SK-N-SH (cell line): ENCODE results near the gene CAMKMT. TPM values are rescaled to one million over a fixed set of nuclear protein-coding genes. Genes with fewer than 3 reads are reported as not detected.

Experiments used
- CTCF ChIA-PET: fragments of 300-600, 350-600 bp; formaldehyde crosslinking; extraction: SDS; loops from one replicate; lab custom pipeline; 2021; lab: Yijun Ruan, JAX
- POLR2A ChIA-PET: fragments of 350-600 bp; sonication (Branson Sonifier 250); formaldehyde crosslinking; extraction: SDS; loops from one replicate; lab custom pipeline; 2020; ENCODE audit warnings: antibody characterized with exemption, inconsistent platforms; lab: Yijun Ruan, JAX
- DNase-seq: peaks from one replicate; pipeline ENCODE4 v3.0.0; 2012
- H2AFZ ChIP-seq: fragments of 200-600 bp; sonication (generic); 2 replicates; pipeline ENCODE4 v1.8.1; 2016; ENCODE audit warnings: antibody characterized with exemption, mild to moderate bottlenecking, low read depth
- H3F3A ChIP-seq: fragments of 200-600 bp; sonication (generic); replicated peaks from 2 replicates; pipeline ENCODE3; 2016; ENCODE audit warnings: antibody characterized with exemption, mild to moderate bottlenecking; ENCODE audit not compliant: insufficient read depth
- H3K27ac ChIP-seq, 2 experiments: fragments of 200-500 bp in 1 of 2; fragments of 200-600 bp in 1 of 2; sonication (Bioruptor generic) in 1 of 2; sonication (generic), shearing (Covaris generic) in 1 of 2; 2 replicates each; pipeline versions ENCODE4 v1.5.1 to v1.6.1; 2014 to 2016; ENCODE audit warnings: low read depth in 2 of 2, inconsistent platforms in 1 of 2, low read length in 1 of 2, mild to moderate bottlenecking in 1 of 2, mixed read lengths in 1 of 2
- H3K27me3 ChIP-seq: fragments of 200-600 bp; sonication (generic), shearing (Covaris generic); 2 replicates; pipeline ENCODE4 v1.6.1; 2016; ENCODE audit warnings: mixed run types; ENCODE audit not compliant: insufficient read depth
- H3K36me3 ChIP-seq, 2 experiments: fragments of 200-500 bp in 1 of 2; fragments of 200-600 bp in 1 of 2; sonication (Bioruptor generic) in 1 of 2; sonication (generic) in 1 of 2; replicated peaks in 1 of 2; 2 replicates each; pipeline versions ENCODE3 to v1.5.1; 2014 to 2016; ENCODE audit warnings: low read length in 1 of 2, mild to moderate bottlenecking in 1 of 2; ENCODE audit not compliant: insufficient read depth in 2 of 2, control insufficient read depth in 1 of 2
- H3K4me1 ChIP-seq, 2 experiments: fragments of 200-500 bp in 1 of 2; fragments of 200-600 bp in 1 of 2; sonication (Bioruptor generic) in 1 of 2; sonication (generic), shearing (Covaris generic) in 1 of 2; 2 replicates each; pipeline versions ENCODE4 v1.5.1 to v1.6.1; 2014 to 2016; ENCODE audit warnings: low read depth in 1 of 2, low read length in 1 of 2, mixed run types in 1 of 2; ENCODE audit not compliant: insufficient read depth in 2 of 2, control insufficient read depth in 1 of 2
- H3K4me2 ChIP-seq: fragments of 200-600 bp; sonication (generic), shearing (Covaris generic); 2 replicates; pipeline ENCODE4 v1.6.1; 2017; ENCODE audit warnings: mixed run types
- H3K4me3 ChIP-seq, 2 experiments: fragments of 200-500 bp in 1 of 2; fragments of 200-600 bp in 1 of 2; sonication (Bioruptor generic) in 1 of 2; sonication (generic), shearing (Covaris generic) in 1 of 2; 2 replicates each; pipeline versions ENCODE4 v1.5.1 to v1.8.1; 2014 to 2016; ENCODE audit warnings: low read depth in 2 of 2, inconsistent platforms in 1 of 2, low read length in 1 of 2, mild to moderate bottlenecking in 1 of 2, mixed read lengths in 1 of 2, moderate library complexity in 1 of 2
- H3K79me2 ChIP-seq: fragments of 200-600 bp; sonication (generic); 2 replicates; pipeline ENCODE4 v1.8.1; 2017; ENCODE audit warnings: mild to moderate bottlenecking; ENCODE audit not compliant: insufficient read depth
- H3K9ac ChIP-seq: fragments of 200-600 bp; sonication (generic); 2 replicates; pipeline ENCODE4 v1.6.1; 2017; ENCODE audit warnings: mixed run types
- H3K9me2 ChIP-seq: fragments of 200-600 bp; sonication (generic); 2 replicates; pipeline ENCODE4 v1.6.1; 2017; ENCODE audit warnings: mixed run types
- H3K9me3 ChIP-seq: fragments of 200-600 bp; sonication (generic); 2 replicates; pipeline ENCODE4 v1.6.1; 2017; ENCODE audit warnings: mixed run types, mild to moderate bottlenecking, moderate library complexity
- H4K20me1 ChIP-seq: fragments of 200-600 bp; sonication (generic); 2 replicates; pipeline ENCODE4 v1.6.1; 2017; ENCODE audit warnings: mild to moderate bottlenecking, mixed run types; ENCODE audit not compliant: insufficient read depth
- EP300 ChIP-seq, 2 experiments: IDR thresholded peaks; 2 replicates each; pipeline versions ENCODE4 v1.4.0 to v1.6.1; 2012; ENCODE audit warnings: borderline replicate concordance in 1 of 2, low read depth in 1 of 2, low read length in 1 of 2
- EZH2phosphoT487 ChIP-seq: fragments of 200-600 bp; sonication (generic); IDR thresholded peaks from 2 replicates; pipeline ENCODE4 v1.6.1; 2017; ENCODE audit warnings: low read depth, mixed run types, mild to moderate bottlenecking, antibody characterized with exemption, moderate library complexity, borderline replicate concordance
- FOSL2 ChIP-seq: IDR thresholded peaks from 2 replicates; pipeline ENCODE4 v1.4.0; 2012; ENCODE audit warnings: low read depth, mild to moderate bottlenecking, moderate library complexity, borderline replicate concordance
- FOXJ3 ChIP-seq: sonication (generic); formaldehyde crosslinking; IDR thresholded peaks from 2 replicates; pipeline ENCODE4 v1.5.1; 2020; ENCODE audit warnings: mild to moderate bottlenecking, missing genetic modification reagents
- GATA2 ChIP-seq: sonication (generic); formaldehyde crosslinking; IDR thresholded peaks from 2 replicates; pipeline ENCODE4 v1.5.0; 2020; ENCODE audit warnings: mild to moderate bottlenecking, missing genetic modification reagents
- JUND ChIP-seq: IDR thresholded peaks from 2 replicates; pipeline ENCODE4 v1.4.0; 2012
- MAX ChIP-seq: IDR thresholded peaks from 2 replicates; pipeline ENCODE4 v1.4.0; 2012; ENCODE audit warnings: low read depth
- MEF2A ChIP-seq: IDR thresholded peaks from 2 replicates; pipeline ENCODE4 v1.4.0; 2012; ENCODE audit warnings: low read depth, borderline replicate concordance
- NRF1 ChIP-seq: IDR thresholded peaks from 2 replicates; pipeline ENCODE4 v1.6.1; 2012; ENCODE audit warnings: low read depth, mild to moderate bottlenecking, low read length
- RXRA ChIP-seq: IDR thresholded peaks from 2 replicates; pipeline ENCODE4 v1.4.0; 2012; ENCODE audit warnings: low read depth, mild to moderate bottlenecking, borderline replicate concordance
- SMC3 ChIP-seq: IDR thresholded peaks from 2 replicates; pipeline ENCODE4 v1.6.1; 2012; ENCODE audit warnings: low read depth, low read length, improper control_type of control experiment
- TCF12 ChIP-seq: IDR thresholded peaks from 2 replicates; pipeline ENCODE4 v1.4.0; 2012
- YY1 ChIP-seq: IDR thresholded peaks from 2 replicates; pipeline ENCODE4 v1.4.0; 2012; ENCODE audit warnings: low read depth, mild to moderate bottlenecking
- ZBTB33 ChIP-seq: IDR thresholded peaks from 2 replicates; pipeline ENCODE4 v1.4.0; 2012; ENCODE audit warnings: low read depth, borderline replicate concordance
- WGBS: methylation state at CpG from one replicate; pipeline ENCODE4 v1.1.6; 2017; ENCODE audit warnings: low lambda C conversion rate; 5-methylcytosine and 5-hydroxymethylcytosine counted together
- polyA plus RNA-seq, 3 experiments: library from polyadenylated mRNA; depleted of rRNA; stranded (reverse); fragments of >200 nt; gene quantifications; 2 replicates each; pipeline ENCODE4 v1.2.3, GENCODE V29; 2012
- TF ChIP-seq, protein P1 (sequence below): fragments of 150-350 bp; IDR thresholded peaks from 2 replicates; pipeline ENCODE4 v1.6.1; 2016; ENCODE audit warnings: mild to moderate bottlenecking, low read depth, low read length
- TF ChIP-seq, protein P2 (sequence below): IDR thresholded peaks from 2 replicates; pipeline ENCODE4 v1.6.1; 2012; ENCODE audit warnings: mild to moderate bottlenecking, low read depth, low read length, moderate library complexity
- TF ChIP-seq, protein P3 (sequence below): IDR thresholded peaks from 2 replicates; pipeline ENCODE4 v1.4.0; 2012; ENCODE audit warnings: low read depth, borderline replicate concordance
- TF ChIP-seq, protein P4 (sequence below): fragments of 150-350 bp; IDR thresholded peaks from 2 replicates; pipeline ENCODE4 v1.6.1; 2017; ENCODE audit warnings: antibody characterized with exemption, low read length, low read depth, borderline replicate concordance

Gene CAMKMT
- polyA plus RNA-seq, 1 of the 3 experiments (the other 2 are of a cell fraction): 5.9 TPM

DNA sequence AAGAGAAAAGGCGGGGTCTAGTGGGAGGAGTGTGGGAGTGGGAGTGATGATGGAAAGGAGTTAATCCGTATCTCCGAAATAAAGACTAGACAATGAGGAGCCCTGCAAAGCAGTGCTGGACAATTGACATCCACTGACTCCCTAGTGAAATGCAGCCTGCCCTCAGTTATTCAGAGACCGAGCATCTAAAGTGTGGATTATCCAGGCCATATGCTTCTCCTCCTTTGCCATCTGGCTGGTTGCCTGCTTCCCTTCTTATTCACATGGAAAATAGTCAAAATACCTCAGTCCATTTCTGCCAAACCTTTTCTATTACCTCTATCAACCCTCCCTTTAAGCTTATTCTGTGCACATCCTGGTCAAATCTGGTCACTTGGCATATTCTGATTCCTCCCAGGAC is 291.0 kb downstream of the CAMKMT start:
- no peak for DNase-seq
- 87% methylated on average over 4 of the region's 4 CpGs for WGBS
- H3K36me3 ChIP-seq: no peaks in the 10 kb centered on the region
- no peaks in the 10 kb centered on the region for H3K9me2 ChIP-seq
- no peaks in the 10 kb centered on the region for H3K79me2 ChIP-seq
- TF ChIP-seq MAX (no peak), YY1 (no peak), NRF1 (no peak), RXRA (no peak), JUND (no peak), EP300 (IDR thresholded peaks at IDR 0.05; ENCODE audit: borderline replicate concordance in 1 of 2, low read depth in 1 of 2, low read length in 1 of 2) (no peak), GATA2 (CRISPR knock-in tag) (no peak), FOXJ3 (no peak), FOSL2 (no peak), EZH2phosphoT487 (no peak), SMC3 (no peak), ZBTB33 (no peak), TCF12 (no peak), MEF2A (no peak)
- TF ChIP-seq, protein P1, sequence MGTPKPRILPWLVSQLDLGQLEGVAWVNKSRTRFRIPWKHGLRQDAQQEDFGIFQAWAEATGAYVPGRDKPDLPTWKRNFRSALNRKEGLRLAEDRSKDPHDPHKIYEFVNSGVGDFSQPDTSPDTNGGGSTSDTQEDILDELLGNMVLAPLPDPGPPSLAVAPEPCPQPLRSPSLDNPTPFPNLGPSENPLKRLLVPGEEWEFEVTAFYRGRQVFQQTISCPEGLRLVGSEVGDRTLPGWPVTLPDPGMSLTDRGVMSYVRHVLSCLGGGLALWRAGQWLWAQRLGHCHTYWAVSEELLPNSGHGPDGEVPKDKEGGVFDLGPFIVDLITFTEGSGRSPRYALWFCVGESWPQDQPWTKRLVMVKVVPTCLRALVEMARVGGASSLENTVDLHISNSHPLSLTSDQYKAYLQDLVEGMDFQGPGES: no peak
- TF ChIP-seq, protein P2, sequence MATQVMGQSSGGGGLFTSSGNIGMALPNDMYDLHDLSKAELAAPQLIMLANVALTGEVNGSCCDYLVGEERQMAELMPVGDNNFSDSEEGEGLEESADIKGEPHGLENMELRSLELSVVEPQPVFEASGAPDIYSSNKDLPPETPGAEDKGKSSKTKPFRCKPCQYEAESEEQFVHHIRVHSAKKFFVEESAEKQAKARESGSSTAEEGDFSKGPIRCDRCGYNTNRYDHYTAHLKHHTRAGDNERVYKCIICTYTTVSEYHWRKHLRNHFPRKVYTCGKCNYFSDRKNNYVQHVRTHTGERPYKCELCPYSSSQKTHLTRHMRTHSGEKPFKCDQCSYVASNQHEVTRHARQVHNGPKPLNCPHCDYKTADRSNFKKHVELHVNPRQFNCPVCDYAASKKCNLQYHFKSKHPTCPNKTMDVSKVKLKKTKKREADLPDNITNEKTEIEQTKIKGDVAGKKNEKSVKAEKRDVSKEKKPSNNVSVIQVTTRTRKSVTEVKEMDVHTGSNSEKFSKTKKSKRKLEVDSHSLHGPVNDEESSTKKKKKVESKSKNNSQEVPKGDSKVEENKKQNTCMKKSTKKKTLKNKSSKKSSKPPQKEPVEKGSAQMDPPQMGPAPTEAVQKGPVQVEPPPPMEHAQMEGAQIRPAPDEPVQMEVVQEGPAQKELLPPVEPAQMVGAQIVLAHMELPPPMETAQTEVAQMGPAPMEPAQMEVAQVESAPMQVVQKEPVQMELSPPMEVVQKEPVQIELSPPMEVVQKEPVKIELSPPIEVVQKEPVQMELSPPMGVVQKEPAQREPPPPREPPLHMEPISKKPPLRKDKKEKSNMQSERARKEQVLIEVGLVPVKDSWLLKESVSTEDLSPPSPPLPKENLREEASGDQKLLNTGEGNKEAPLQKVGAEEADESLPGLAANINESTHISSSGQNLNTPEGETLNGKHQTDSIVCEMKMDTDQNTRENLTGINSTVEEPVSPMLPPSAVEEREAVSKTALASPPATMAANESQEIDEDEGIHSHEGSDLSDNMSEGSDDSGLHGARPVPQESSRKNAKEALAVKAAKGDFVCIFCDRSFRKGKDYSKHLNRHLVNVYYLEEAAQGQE: no peak
- TF ChIP-seq, protein P3, sequence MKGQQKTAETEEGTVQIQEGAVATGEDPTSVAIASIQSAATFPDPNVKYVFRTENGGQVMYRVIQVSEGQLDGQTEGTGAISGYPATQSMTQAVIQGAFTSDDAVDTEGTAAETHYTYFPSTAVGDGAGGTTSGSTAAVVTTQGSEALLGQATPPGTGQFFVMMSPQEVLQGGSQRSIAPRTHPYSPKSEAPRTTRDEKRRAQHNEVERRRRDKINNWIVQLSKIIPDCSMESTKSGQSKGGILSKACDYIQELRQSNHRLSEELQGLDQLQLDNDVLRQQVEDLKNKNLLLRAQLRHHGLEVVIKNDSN: no peak
- TF ChIP-seq, protein P4, sequence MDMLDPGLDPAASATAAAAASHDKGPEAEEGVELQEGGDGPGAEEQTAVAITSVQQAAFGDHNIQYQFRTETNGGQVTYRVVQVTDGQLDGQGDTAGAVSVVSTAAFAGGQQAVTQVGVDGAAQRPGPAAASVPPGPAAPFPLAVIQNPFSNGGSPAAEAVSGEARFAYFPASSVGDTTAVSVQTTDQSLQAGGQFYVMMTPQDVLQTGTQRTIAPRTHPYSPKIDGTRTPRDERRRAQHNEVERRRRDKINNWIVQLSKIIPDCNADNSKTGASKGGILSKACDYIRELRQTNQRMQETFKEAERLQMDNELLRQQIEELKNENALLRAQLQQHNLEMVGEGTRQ: no peak
- no peaks in the 10 kb centered on the region for H3F3A ChIP-seq
- H3K9ac ChIP-seq: no peak overlapping the region
- no peaks in the 10 kb centered on the region for H3K27me3 ChIP-seq
- peaks cover 0 to 25% of the 10 kb centered on the region in 2 experiments; a peak in 2 of 4 replicates for H3K4me1 ChIP-seq
- no peak overlapping the region for H3K4me2 ChIP-seq
- no peak overlapping the region for H3K4me3 ChIP-seq
- ChIA-PET CTCF (interaction anchor here (0.9 to 1.2 kb wide), 2 partner anchors 8 to 173 kb away, joined by 3 to 5 read pairs; no protein-coding TSS in a partner anchor), POLR2A (interaction anchor here (0.6 kb wide), 1 partner anchor 63 kb away, joined by 3 read pairs; no protein-coding TSS in a partner anchor)
- H3K27ac ChIP-seq: no peak overlapping the region; a peak in 1 of 4 replicates
- no peak overlapping the region for H2AFZ ChIP-seq
- H3K9me3 ChIP-seq: no peaks in the 10 kb centered on the region
- H4K20me1 ChIP-seq: no peaks in the 10 kb centered on the region
